ENCODE measurements around the gene SPECC1L.

Gene SPECC1L

GRCh38 chr22:24426851-24427499 lies 156.3 kb downstream of the SPECC1L start:
- Histone ChIP-seq H3K9me3 (ENCODE audit: control insufficient read depth, low read length) (no peaks in the 10 kb centered on the region), H3K9ac (ENCODE audit: low read length) (no peak overlapping the region), H3K4me1 (ENCODE audit: control insufficient read depth, insufficient read depth, low read length) (peaks cover 10% of the 10 kb centered on the region), H3K4me3 (ENCODE audit: low read length) (no peak overlapping the region), H3K36me3 (ENCODE audit: control insufficient read depth, insufficient read depth, low read length) (no peaks in the 10 kb centered on the region), H3K27me3 (ENCODE audit: control insufficient read depth, insufficient read depth, low read length) (peaks cover 36% of the 10 kb centered on the region)

GRCh38 chr22:24427500-24428164 lies 157.0 kb downstream of the SPECC1L start, which contains the start of gene ADORA2A:
Gene ADORA2A, plus strand, starts transcription at chr22:24427599. Its CDS starts 5,806 bp downstream, at chr22:24433405.
- Histone ChIP-seq H3K4me1 (ENCODE audit: control insufficient read depth, insufficient read depth, low read length) (peaks cover 17% of the 10 kb centered on the region), H3K4me3 (ENCODE audit: low read length) (no peak within 1 kb of the TSS), H3K9me3 (ENCODE audit: control insufficient read depth, low read length) (no peaks in the 10 kb centered on the region), H3K9ac (ENCODE audit: low read length) (no peak within 1 kb of the TSS), H3K36me3 (ENCODE audit: control insufficient read depth, insufficient read depth, low read length) (no peaks in the 10 kb centered on the region), H3K27me3 (ENCODE audit: control insufficient read depth, insufficient read depth, low read length) (peaks cover 30% of the 10 kb centered on the region)

- peaks cover 28% of the 10 kb centered on the region for H3K4me1 ChIP-seq (ENCODE audit: control insufficient read depth, insufficient read depth, low read length)
- H3K9me3 ChIP-seq (ENCODE audit: control insufficient read depth, low read length): no peaks in the 10 kb centered on the region
- peaks cover 25% of the 10 kb centered on the region for H3K27me3 ChIP-seq (ENCODE audit: control insufficient read depth, insufficient read depth, low read length)
- H3K36me3 ChIP-seq (ENCODE audit: control insufficient read depth, insufficient read depth, low read length): no peaks in the 10 kb centered on the region
- no peak overlapping the region for H3K9ac ChIP-seq (ENCODE audit: low read length)
- H3K4me3 ChIP-seq (ENCODE audit: low read length): no peak overlapping the region
These were observed 158.2 kb downstream of the SPECC1L start for GRCh38 chr22:24428751-24429410.

GRCh38 chr22:24429411-24430365 lies 159.1 kb downstream of the SPECC1L start:
- Histone ChIP-seq H3K9ac (ENCODE audit: low read length) (no peak overlapping the region), H3K36me3 (ENCODE audit: control insufficient read depth, insufficient read depth, low read length) (no peaks in the 10 kb centered on the region), H3K4me1 (ENCODE audit: control insufficient read depth, insufficient read depth, low read length) (peaks cover 32% of the 10 kb centered on the region), H3K4me3 (ENCODE audit: low read length) (no peak overlapping the region), H3K9me3 (ENCODE audit: control insufficient read depth, low read length) (no peaks in the 10 kb centered on the region), H3K27me3 (ENCODE audit: control insufficient read depth, insufficient read depth, low read length) (peaks cover 18% of the 10 kb centered on the region)

GRCh38 chr22:24430431-24431308 lies 160.0 kb downstream of the SPECC1L start:
- no peaks in the 10 kb centered on the region for H3K9me3 ChIP-seq (ENCODE audit: control insufficient read depth, low read length)
- H3K4me1 ChIP-seq (ENCODE audit: control insufficient read depth, insufficient read depth, low read length): peaks cover 38% of the 10 kb centered on the region
- peaks cover 14% of the 10 kb centered on the region for H3K27me3 ChIP-seq (ENCODE audit: control insufficient read depth, insufficient read depth, low read length)
- H3K36me3 ChIP-seq (ENCODE audit: control insufficient read depth, insufficient read depth, low read length): no peaks in the 10 kb centered on the region
- no peak overlapping the region for H3K4me3 ChIP-seq (ENCODE audit: low read length)
- no peak overlapping the region for H3K9ac ChIP-seq (ENCODE audit: low read length)

- H3K27me3 ChIP-seq (ENCODE audit: control insufficient read depth, insufficient read depth, low read length): peaks cover 6% of the 10 kb centered on the region
- H3K9me3 ChIP-seq (ENCODE audit: control insufficient read depth, low read length): no peaks in the 10 kb centered on the region
- no peaks in the 10 kb centered on the region for H3K36me3 ChIP-seq (ENCODE audit: control insufficient read depth, insufficient read depth, low read length)
- H3K9ac ChIP-seq (ENCODE audit: low read length): no peak overlapping the region
- no peak overlapping the region for H3K4me3 ChIP-seq (ENCODE audit: low read length)
- H3K4me1 ChIP-seq (ENCODE audit: control insufficient read depth, insufficient read depth, low read length): peaks cover 38% of the 10 kb centered on the region
These were observed 160.8 kb downstream of the SPECC1L start for GRCh38 chr22:24431309-24432034.

GRCh38 chr22:24432059-24432853 lies 161.6 kb downstream of the SPECC1L start:
- no peaks in the 10 kb centered on the region for H3K36me3 ChIP-seq (ENCODE audit: control insufficient read depth, insufficient read depth, low read length)
- peaks cover 4% of the 10 kb centered on the region for H3K27me3 ChIP-seq (ENCODE audit: control insufficient read depth, insufficient read depth, low read length)
- no peak overlapping the region for H3K4me3 ChIP-seq (ENCODE audit: low read length)
- H3K4me1 ChIP-seq (ENCODE audit: control insufficient read depth, insufficient read depth, low read length): peaks cover 38% of the 10 kb centered on the region
- H3K9me3 ChIP-seq (ENCODE audit: control insufficient read depth, low read length): no peaks in the 10 kb centered on the region
- H3K9ac ChIP-seq (ENCODE audit: low read length): peak overlapping the region; percentile 34

- Histone ChIP-seq H3K27me3 (ENCODE audit: control insufficient read depth, insufficient read depth, low read length) (peaks cover 4% of the 10 kb centered on the region), H3K9me3 (ENCODE audit: control insufficient read depth, low read length) (no peaks in the 10 kb centered on the region), H3K4me1 (ENCODE audit: control insufficient read depth, insufficient read depth, low read length) (peaks cover 38% of the 10 kb centered on the region), H3K9ac (ENCODE audit: low read length) (peak overlapping the region; percentile 34), H3K4me3 (ENCODE audit: low read length) (no peak overlapping the region), H3K36me3 (ENCODE audit: control insufficient read depth, insufficient read depth, low read length) (no peaks in the 10 kb centered on the region)
These were observed 162.6 kb downstream of the SPECC1L start for GRCh38 chr22:24433001-24433827.

- Histone ChIP-seq H3K36me3 (ENCODE audit: control insufficient read depth, insufficient read depth, low read length) (no peaks in the 10 kb centered on the region), H3K9ac (ENCODE audit: low read length) (no peak overlapping the region), H3K9me3 (ENCODE audit: control insufficient read depth, low read length) (no peaks in the 10 kb centered on the region), H3K4me3 (ENCODE audit: low read length) (no peak overlapping the region), H3K4me1 (ENCODE audit: control insufficient read depth, insufficient read depth, low read length) (peaks cover 38% of the 10 kb centered on the region), H3K27me3 (ENCODE audit: control insufficient read depth, insufficient read depth, low read length) (peaks cover 4% of the 10 kb centered on the region)
These were observed 163.3 kb downstream of the SPECC1L start for GRCh38 chr22:24433828-24434470.
